HL-60/S4 treated with retinoic acid at 250 ng/mL for 4 days and 3 days (cell line): Measurements from ENCODE around the gene NOSIP.

Experiments
- in situ Hi-C: fragments of 300-500 bp; cut with MboI; formaldehyde crosslinking; loops from 2 replicates; pipeline ENCODE4 v1.7.0; 2022; ENCODE audit warnings: low sequenced_read_pairs

Gene NOSIP

DNA sequence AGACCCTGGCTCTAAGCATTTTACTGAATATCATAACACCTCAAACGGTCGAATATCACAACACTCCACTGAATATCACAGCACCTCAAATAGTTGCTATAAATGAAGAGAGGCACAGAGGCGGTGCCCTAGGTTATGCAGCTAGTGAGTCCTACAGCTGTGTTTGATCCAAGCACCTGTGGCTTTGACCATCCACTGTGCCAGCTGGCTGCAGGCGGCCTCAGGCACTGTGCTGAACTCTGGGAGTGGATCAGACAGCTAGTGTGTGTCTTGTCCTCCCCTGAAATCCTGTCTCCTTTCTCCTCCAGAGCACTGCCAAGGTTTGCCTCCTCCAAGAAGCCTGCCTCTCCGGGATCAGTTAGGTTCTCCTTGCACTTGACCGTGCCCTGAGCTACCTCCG lies 7.3 kb downstream of the NOSIP start:
- in situ Hi-C loops, result no loop called here

DNA sequence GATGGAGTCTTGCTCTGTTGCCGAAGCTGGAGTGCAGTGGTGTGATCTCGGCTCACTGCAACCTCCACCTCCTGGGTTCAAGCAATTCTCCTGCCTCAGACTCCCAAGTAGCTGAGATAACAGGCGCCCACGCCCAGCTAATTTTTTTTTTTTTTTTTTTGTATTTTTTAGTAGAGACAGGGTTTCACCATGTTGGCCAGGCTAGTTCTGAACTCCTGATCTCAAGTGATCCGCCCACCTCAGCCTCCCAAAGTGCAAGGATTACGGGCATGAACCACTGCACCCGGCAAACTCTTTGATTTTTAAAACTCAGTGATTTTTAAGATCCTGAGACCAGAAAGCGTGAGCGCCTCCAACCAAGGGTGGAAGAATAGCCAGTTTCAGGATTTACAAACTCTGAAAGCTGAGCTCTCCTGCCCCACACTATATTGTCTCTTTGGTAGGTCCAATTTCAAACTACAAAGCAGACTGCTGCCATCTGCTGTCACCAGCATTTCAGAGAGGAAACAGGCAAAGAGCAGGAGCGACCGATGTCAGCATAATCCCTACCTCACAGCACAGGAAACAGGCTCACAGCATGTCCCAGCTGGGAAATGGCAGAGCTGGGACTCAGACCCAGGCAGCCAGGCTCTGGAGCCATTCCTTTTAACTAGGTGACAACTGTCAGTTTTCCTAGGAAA lies 9.2 kb downstream of the NOSIP start:
- in situ Hi-C loops, result no loop called here

DNA sequence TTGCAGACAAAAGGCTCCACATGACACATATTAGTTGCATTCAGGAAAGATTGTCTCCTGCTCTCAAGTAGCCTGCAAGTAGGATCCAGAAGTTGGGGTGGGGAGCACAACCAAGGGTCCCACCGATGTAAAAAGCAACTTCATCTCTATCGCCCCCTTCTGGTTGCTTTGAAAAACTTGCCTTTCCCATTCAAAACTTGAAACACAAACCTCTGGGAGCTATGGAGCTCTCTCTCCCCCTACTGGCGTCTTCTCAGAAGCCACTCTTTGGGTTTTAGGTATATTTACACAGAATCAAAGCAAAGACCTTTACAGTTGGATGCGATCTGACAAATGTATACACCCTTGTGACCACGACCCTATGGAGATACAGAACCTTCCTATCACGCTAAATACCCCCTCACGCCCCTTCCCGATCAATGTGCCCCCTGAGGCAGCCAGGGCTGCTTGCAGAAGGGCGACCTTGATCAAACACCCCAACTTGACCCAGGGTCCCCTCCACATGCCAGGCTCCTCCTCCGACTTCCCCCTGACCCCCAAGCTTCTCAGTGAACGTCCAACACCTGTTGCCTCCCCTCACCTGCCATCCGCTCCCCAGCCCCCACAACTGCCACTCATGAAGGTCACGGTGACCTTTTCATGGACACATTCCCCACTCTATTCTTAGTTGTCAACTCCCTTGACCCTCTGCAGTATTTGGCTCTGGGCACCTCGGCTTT lies 10.1 kb downstream of the NOSIP start:
- in situ Hi-C loops, result no loop called here

DNA sequence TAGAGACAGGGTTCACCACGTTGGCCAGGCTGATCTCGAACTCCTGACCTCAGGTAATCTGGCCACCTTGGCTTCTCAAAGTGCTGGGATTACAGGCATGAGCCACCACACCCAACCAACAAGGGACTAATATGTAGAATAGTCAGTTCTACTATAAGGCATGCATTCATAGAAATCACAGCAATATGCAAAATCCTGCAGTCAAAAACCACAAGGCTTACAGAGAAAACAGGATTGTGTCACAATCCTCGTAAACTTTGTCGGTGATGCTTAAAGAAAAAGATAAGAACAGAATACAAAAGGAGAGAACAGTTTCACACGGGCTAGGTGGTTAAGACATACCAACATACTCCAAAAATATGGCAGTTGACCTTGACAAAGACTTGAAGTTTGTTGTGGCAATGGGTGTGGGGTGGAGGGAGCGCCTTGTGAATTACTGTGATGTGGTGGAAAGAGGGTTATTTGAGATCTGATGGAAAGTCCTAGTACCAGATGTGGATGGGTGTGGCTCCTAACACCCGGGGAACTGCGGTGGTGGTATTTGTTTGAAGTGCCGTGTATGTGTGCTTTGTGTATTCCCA lies 12.4 kb downstream of the NOSIP start:
- in situ Hi-C loops, result no loop called here

DNA sequence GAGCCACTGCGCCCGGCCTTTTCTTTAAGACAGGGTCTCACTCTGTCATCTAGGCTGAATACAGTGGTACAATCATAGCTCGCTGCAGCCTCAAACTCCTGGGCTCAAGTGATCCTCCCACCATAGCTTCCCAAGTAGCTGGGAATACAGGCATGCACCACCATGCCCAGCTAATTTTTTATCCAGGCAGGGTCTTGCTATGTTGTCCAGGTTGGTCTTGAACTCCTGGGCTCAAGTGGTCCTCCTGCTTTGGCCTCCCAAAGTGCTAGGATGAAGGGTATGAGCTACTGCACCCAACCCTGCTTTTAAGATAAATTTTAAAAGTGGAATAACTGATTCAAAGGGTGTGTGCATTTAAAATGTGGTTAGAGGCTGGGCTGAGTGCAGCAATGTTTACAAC lies 14.1 kb downstream of the NOSIP start:
- in situ Hi-C loops, result no loop called here

DNA sequence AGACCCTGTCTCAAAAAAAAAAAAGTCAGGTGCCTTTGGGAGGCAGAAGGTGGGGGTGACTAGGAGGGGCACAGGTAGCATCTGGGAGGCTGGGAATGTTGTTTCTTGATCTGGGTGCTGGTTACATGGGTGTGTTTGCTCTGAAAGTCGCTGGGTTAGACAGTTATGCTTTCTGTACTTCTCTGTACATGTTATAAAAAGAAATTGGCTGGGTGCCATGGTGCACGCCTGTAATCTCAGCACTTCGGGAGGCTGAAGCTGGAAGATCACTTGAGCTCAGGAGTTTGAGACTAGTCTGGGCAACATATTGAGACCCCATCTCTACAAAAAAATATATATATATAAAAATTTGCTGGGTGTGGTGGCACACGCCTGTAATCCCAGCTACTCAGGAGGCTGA lies 15.1 kb downstream of the NOSIP start:
- in situ Hi-C loops, result no loop called here

DNA sequence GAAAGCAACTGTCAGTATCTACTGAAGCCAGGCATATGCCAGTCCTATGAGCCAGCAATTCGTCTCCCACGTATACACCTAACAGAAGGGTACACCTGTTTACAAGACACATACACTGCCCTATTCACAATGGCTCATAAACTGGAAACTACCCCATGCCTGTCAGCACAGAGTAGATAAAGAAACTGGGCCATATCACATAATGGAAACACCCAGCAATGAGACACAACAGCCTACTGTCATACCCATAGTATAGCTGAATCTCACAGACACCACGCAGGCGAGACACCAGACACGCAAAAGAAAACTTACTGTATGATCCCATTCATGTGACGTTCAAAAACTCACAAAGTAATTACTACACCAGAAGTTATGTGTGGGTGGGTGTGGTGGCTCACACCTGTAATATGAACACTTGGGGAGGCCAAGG lies 15.7 kb downstream of the NOSIP start:
- in situ Hi-C loops, result no loop called here

DNA sequence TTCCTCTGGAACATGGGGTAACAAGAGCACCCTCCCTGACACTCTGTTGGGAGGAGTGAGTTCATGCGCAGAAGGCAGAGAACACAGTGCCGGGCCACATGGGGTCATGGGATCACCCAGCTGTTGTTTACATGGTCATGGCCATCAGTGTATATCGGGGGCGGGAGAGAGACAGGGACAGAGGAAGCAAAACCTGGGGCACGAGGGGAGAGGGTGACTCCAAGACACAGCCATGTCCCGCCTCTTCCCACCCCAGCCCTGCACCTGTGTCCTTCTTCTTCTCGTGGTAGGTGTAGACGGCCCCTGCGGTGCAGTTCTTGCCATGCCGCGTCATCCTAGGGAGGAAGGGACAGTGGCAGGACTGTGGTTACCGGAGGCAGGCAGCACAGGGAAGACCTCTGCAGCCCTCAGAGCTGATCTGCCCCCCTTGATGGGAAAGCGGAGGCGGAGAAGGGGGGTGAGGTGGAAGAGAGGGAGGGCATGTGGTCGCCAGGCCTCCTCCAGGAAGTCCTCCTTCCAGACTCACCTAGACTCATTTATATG lies 19.9 kb downstream of the NOSIP start:
- in situ Hi-C loops, result no loop called here

DNA sequence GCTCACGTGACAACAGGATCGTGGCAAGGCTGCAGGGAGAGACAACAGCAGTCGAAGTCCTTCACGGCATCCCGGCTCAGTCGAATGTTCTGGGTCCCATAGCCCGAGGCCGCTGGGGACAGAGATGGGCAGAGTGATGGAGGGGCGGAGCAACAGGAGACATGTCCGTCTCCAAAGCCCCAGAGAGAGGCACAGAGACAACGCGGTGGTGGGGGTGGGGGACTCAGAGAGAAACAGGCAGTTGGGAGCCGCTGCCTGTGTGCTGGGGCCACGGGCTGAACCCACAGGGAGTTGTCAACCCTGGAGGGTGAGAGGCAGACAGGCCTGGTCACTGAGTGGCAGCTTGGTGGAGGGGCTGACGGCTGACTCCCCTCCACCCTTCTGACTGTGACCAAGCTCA lies 20.4 kb downstream of the NOSIP start:
- in situ Hi-C loops, result no loop called here

DNA sequence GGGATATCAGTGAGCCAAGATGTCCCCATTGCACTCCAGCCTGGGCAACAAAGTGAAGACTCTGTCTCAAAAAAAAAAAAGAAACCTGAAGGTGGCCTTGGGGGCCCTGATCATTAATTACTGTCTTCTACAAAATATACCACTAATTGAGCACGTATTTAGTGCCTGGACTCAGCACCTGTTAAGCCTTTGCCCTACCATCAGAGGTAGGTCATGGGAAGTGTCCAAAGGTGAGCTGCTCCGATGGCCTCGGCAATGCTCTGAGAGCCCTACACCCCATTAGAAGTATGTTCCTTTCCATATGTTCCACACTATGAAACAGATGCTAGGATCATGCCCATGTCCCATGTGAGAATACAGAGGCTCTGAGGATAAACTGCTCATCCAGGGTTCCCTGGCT lies 20.9 kb downstream of the NOSIP start:
- in situ Hi-C loops, result no loop called here

DNA sequence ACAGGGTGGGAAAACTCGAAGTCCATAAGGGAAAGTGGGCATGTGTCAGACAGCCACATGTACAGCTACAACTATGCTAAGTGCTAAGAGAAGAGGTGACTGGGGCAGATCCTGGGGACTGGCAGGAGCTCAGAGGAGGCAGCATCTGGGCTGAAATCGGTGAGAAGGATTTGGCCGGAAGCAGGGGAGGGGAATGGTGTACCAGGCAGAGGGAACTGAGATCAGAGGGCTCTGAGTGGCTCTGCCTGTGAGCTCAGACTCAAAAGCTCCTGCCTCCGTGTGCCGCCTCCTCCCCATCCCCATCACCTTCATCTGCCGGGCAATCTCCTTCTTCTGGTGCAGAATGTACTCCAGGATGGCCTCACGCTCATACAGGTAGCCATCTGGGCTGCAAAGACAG lies 21.8 kb downstream of the NOSIP start:
- in situ Hi-C loops, result no loop called here

DNA sequence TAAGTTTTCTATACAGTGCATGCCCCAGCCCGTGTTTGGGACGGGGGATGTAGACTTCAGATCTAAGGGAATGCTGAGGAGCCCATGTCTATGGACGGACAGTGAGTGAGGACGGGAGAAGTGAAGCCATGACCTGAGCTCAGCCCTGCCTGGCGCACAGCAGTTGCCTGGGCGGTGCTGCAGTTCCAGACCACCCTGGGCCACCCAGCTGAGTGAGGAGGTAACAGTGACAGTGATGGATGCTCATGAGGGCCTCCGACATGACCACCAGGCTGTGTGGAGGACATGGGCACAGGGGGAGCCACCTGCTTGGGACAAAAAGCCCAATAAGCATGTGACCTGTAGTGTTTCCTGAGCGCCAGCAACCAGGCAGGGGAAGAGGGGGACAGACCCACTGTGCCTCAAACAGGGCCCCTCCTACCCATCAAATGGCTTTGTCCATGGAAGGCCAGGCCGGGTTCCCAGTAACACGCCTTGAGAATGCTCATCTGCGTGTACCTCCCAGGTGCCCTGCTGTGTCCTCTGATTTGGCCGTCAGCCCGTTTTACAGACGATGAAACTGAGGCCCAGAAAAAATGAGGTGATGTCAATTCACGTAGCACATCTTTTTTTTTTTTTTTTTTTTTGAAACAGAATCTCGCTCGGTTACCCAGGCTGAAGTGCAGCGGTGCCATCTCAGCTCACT lies 22.6 kb downstream of the NOSIP start:
- in situ Hi-C loops, result no loop called here

DNA sequence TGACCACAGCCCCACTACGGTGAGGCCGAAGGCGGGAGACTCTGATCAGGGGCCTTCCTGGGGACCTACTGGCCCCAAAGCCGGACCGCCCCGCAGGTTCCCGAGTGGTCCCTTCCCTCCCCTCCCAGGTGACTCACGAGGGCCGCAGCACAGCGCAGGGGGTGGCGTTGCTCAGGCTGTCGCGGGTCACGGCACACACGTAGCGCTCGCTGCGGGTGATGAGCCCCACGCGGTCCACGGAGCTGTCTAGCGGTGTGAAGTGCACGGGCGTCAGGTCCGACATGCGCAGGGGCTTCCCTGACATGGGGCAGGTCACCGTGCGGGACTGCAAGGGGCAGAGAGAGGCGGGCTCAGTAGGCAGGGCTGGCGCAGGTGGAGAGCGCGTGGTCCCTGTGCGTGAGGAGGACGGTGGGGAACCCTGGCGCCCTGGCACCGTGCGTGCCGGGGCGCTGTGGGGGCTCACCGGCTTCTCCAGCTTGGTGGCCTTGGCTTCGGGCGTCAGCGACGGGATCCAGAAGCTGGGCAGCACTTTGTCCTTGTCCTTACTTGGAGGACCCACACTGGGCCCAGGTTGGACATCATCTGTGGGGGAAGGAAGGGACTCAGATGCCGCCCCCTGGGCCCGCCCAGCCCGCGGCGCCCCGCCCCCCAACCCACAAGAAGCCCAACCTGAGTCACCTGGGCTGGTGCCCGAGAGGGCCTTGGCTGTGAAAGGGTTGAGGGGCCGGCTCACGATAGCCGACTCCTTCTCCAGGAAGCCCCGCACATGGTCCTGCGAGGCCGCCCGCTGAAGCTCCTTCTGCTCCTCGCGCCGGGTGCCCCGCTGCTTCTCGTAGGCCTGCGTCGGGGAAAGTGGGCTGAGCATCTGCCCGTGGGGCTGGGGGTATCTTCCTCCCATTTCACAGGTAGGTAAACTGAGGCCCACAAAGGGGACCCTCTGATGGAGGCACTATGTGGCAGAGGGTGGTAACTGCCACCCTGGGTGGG lies 23.7 kb downstream of the NOSIP start:
- in situ Hi-C loops, result no loop called here

DNA sequence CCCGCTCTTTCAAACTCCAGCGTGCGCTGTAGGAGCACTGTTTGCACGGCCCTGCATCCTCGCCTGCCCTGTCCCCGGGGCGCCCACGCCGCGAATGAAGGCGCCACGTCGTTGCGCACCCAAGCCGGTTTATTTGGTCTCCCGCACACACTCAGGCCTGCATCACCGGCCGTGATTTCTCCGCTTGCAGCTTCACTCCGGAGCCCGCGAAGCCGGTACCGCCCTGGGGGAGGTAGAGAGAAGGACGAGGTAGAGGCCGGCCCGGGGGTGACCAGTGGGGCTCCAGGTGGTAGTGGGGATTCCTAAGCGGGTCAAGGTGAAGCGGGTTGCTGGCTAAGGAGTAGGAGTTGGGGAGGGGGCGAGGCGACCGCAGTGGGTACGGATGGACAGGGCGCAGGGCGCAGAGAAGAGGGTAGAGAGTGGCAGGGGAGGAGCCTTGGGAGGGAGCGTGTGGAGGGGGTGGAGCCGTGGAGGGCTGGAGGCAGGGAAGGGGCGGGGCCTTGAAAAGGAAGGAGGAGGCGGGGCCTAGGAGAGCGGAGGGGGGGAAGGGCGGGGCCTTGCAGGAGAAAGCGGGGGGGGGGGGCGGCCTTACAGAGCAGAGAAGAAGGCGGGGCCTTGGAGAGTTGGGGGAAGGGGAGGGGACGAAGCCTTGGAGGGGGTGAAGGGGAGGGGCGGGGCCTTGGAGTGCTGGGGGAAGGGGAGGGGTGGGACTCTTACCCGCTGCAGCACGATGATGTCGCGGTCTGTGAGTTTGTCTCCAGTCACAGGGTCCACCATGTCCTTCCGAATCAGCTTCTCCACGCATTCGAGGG lies 24.6 kb downstream of the NOSIP start:
- in situ Hi-C loops, result no loop called here

DNA sequence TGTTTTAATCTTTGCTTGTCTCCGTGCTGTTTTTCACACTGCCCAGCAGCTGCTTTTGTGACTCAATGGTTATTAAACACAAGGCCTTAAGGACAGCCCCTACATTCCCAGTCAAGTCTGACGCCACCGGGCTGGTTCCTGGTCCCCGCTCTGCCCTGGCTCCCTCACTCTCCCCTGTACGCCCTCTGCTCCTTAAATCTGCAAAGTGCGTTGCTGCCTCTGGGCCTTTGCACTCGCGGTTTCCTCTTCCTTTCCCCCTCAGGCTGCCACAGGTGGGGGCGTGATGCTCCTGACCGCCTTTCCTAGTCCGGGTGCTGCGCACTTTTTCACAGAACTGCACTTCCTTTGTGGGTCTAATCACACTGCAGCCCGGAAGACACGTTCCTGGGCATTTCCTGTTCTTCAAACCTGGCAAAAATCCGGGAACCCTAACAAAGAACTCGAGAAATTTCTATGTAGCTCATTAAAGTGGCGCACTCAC lies 25.6 kb downstream of the NOSIP start:
- in situ Hi-C loops, result no loop called here

DNA sequence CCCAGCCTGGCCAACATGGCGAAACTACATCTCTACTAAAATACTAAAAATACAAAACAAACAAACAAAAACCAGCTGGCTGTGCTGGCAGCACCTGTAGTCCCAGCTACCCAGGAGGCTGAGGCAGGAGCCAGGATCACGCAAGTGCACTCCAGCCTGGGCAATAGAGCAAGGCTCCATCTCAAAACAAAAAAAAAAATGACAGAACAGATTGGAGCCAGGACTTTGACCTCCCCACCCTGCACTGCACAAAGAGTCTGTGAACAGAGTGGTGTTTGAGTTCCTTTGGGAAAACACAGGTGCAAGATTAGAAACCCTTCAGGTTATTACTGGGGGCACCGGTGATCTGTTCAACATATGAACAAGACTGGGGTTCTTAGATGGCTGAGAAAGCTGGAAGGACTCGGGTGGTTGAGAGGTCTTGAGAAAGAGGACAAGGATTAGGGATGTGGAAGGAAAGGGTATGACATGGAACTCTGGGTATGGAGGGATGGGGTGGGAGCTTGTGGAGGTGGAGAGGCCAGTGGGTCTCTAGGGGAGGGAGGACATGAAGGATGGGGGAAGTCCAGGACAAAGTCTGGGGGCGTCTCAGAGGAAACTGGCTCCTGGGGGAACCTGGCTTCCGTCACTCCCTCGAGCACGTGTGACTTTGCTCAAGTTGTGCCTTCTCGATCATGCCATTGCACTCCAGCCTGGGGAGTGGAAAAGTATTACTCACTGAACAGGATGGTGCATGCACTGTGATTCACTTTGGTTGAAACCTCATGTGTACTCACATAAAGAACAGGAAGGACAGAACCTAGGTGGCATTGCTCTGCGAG lies 26.7 kb downstream of the NOSIP start:
- in situ Hi-C loops, result no loop called here

DNA sequence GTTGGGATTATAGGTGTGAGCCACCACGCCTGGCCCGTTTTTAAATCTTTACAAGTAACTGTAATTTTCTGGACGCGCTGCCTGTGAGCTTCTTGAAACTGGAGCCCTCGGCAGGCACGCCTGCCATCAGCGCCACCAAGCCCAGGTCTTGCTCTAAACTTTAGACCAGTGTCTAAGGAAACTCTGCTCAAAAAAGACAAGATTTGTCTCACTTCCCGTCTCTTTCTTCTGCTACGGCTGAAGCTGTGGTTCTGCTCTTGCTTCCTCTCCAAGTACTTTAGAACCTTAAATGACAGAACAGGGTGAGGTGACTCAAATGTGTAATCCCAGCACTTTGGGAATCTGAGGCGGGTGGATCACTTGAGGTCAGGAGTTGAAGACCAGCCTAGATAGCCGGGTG lies 27.6 kb downstream of the NOSIP start:
- in situ Hi-C loops, result no loop called here

DNA sequence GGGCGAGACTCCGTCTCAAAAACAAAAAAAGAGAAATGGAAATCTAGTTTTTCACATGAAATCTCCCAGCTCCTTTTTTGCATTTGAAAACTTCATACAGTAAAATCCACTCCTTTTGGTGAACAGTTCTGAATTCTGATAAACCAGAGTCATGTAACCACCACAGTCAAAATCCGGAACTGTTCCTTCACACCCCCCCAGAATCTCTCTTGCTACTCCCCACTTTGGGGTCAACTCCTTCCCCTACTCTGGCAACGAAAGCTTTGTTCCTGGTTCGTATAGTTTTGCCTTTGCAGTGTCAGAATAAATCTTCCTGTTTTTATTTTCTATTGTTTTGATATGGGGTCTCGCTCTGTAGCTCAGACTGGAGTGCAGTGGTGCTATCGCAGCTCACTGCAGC lies 28.8 kb downstream of the NOSIP start:
- in situ Hi-C loops, result no loop called here

DNA sequence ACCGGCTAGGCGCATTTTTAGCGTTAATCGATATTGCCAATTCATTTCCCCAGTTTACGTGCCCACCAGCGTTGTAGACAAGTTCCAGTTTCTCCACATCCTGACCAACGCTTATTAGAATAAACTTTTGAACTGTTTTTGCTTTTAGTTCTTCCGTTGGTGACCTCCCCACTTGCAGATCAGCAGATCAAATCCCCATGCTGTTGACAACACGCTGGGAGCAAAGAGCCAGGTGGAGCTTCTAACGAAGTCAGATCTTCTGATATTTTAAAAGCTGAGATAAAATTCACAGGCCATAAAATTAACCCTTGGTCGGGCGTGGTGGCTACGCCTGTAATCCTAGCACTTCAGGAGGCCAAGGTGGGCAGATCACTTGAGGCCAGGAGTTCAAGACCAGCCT lies 31.3 kb downstream of the NOSIP start:
- in situ Hi-C loops, result no loop called here
